GM21447 (cell line): Measurements from ENCODE around the gene LRRC4B.
"Not testable (repeated sequence)": the region's sequence is repeated elsewhere in the genome, so short reads cannot be mapped to it uniquely, and the experiment has no call there.

Experiments
- ATAC-seq: cut with Tn5 transposase; IDR thresholded peaks from one replicate; pipeline ENCODE4 v1.9.1; 2021; ENCODE audit not compliant: unreplicated experiment

LRRC4B gene

DNA sequence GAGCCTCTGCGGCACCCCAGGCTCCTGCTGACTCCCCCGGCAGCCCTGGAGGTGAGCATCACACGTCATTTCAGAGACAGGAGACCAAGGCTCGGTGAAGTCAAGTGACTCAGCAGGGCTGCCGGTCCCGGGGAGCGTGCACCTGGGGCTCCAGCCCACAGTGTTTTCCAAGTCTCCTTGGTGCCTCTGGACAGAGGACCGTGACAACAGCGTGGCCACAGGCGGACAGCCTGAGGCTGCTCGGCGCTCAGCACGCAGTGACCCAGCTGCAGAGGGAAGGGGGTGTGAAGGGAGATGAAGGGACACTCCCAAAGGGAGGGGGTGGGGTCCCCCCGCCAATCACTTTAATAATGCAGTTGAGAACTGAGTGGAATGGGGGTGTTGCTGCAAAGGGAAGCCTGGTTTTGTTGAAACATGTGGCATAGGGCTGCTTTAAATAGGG is 37.0 kb downstream of the LRRC4B start:
- no peak for ATAC-seq

DNA sequence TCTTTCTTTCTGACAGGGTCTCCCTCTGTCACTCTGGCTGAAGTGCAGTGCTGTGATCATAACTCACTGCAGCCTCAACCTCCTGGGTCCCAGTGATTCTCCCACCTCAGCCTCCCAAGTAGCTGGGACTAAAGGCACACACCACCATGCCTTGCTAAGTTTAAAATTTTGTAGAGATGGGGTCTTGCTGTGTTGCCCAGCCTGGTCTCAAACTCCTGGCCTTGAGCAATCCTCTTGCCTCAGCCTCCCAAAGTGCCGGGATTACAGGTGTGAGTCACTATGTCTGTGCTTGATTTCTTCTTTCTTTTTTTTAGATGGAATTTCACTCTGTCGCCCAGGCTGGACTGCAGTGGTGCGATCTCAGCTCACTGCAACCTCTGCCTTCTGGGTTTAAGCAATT is 40.2 kb downstream of the LRRC4B start:
- not testable (repeated sequence) for ATAC-seq

DNA sequence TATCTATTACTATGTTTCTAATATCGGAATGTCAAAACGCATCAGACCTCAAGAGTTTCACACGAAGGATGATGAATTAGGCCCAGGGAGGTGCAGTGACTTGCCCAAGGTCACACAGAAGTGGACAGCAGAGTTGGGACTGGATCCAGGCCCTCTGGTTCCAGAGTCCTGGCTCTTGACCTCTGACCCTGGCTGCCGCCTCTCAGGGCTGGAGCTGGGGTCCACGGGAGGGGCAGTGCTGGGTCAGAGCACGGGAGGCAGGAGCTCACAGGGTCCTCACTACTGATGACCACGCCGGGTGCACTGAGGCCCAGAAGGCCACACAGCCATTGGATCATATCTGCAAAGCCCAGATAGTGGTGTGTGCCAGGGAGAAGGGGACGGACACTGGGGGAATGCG is 45.4 kb downstream of the LRRC4B start:
- ATAC-seq: no peak

DNA sequence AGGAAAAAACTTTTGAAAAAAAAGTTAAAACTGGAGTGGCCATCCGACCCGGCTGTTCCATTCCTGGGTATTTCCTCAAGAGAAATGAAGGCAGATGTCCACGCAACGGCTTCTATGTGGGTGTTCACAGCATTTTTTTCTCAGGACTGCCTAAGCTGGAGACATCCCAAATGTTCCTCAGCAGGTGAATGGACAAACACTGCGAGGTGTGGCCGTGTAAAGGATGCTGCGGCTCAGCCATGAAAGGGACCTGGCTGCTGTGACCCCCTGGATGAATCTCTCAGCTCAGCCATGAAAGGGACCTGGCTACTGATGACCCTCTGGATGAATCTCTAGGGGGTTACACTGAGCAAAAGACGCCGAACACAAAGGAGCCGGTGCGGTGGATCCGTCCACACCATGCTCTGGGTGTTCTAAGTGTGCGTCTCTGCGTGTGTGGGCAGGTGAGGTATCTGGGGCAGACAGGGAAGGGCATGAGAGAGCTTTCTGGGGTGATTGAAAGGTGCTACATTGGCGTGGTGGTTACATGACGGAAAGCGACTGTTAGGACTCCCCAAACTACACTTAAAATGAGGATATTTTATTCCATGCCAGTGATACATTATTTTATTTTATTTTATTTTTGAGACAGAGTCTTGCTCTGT is 47.3 kb downstream of the LRRC4B start:
- ATAC-seq: no peak

DNA sequence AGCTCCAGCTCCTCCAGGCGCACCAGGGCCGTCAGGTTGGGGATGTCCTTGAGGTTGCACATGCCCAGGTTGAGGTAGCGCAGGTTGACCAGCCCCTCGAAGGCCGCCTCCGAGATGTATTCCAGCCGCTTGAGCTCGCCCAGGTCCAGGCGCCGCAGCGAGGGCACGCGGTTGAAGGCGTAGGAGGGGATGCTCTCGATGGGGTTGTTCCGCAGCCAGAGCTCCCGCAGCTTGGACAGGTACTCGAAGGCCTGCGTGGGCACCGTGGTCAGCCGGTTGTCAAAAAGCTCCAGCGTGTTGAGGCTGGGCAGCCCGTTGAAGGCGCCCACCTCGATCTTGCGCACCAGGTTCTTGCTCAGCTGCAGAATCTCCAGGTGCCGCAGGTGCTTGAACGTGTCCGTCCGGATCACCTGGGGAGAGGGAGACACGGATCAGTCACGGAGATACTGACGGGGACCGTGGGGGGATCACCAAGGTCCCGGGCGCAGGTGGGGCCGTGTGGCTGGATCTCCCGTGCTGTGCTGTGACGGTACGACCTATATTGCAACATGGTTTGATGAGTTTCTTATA is 49.1 kb downstream of the LRRC4B start:
- no peak for ATAC-seq

DNA sequence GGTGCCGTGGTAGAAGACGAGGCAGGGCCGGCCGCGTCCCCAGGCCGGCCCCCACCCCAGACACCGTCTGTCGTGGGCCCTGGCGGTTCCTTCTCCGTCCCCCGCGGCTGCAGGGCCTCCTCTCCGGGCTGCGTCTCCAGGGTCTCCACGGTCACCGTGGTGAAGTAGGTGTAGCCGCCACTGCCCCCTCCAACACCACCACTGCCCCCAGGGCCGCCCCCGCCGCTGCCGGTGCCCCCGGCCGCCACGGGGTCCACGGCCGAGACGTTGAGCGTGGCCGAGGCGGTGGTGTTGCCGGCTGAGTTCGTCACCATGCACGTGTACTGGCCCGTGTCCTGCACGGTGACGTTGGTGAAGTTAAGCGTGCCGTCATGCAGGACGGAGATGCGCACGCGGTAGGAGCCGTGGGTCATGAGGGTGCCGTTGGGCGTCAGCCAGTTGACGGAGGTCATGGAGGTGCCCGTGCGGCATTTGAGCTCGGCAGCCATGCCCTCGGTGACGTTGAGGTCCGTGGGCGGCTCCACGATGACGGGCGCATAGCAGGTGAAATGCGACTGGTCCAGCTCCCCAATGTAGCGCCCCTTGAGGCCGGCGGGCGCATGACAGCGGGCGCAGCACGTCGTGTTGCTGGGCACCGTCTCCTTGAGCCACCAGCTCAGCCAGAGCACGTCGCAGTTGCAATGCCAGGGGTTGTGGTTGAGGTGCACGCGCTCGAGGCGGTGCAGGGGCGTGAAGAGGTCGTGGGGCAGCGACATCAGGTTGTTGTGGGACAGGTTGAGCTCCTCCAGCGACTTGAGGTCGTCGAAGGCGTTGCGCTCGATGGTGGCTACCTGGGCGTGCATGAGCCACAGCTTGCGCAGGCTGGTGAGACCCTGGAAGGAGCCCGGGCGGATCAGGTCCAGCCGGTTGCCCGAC is 49.9 kb downstream of the LRRC4B start:
- no peak for ATAC-seq

DNA sequence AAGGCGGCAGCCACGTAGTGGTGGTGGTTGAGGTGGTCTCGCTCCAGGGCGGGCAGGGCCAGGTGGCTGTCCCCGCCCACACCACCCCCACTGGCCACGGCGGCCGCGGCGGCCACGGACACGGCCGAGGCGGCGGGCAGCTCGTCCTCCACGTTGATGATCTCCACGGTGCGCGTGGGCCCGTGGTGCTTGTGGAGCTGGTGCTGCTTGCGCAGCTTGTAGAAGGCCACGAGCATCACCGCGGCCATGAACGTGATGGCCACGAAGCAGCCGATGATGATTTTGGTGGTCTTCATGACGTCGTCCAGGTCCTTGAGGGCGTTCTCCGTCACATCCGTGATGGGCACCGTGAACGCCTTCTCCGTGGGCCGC is 50.5 kb downstream of the LRRC4B start:
- ATAC-seq: no peak

DNA sequence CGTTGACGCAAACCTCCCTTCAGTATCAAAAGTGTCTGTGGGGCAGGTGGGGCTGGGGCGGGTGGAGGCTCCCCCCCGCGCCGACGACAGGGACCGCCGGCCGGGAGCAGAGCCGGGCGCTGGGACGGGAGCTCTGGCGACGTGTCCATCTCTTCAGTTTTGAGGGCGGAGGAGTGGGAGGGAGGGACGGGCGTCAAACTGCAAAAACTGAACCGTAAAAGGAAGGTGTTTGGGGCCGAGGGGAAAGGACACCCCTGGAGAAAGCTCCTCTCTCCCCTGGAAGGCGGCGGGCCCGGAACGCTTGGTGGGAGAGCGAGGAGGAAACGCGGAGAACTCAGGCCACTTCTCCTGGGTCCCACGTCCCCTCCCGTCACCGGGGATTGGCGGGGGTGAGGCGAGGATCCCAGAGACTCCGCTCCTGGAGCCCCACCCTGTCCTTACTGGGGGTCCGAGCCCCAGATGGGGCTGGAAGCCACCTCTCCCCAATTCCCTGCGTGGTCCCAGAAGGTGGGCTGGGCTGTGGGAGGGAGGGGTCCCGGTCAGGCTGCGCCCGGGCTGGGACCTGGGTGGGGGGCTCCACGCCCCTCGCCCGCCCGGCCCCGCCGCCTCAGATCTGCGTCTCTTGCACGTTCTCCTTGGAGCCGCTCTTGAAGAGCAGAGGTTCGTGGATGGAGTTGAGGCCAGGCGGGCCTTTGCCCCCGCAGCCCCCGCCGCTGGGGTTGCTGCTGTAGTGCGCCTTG is 51.1 kb downstream of the LRRC4B start:
- no peak for ATAC-seq

DNA sequence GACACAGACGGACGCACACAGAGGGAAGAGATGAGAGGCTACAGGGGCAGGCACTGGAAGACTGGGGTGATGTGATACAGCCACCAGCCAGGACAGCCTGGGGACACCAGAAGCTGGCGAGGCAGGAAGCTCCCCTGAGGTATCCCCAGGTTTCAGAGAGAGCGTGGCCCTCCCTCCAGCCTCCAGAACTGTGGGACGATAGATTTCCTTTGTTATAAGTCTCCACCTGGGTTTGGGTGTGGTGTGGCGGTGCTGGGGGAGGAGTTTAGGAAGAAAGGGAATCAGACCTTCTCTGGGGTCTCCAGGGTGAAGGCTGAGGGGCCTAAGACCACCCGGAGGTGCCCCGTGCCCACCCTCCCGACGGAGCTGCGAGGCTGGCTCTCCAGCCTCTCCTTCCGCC is 51.8 kb downstream of the LRRC4B start:
- no peak for ATAC-seq

DNA sequence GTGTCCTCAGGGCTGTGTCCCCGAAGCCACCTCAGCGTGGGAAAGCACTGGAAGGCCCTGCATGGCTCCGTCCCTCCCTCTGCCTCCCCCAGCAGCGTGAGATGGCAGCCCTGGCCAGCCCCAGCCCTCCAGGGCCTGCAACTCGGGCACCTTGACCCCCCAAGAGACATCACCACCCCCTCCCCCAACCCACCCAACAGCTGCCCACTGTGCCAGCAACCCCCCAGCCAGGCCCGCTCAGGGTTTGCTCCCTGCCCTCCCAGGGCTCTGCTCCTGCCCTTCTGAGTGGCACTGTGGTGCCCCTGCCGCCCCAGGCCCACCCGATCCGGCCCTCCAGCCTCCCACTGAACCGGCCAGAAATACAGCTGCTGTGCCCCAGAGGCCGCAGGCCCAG is 53.1 kb downstream of the LRRC4B start:
- no peak for ATAC-seq

DNA sequence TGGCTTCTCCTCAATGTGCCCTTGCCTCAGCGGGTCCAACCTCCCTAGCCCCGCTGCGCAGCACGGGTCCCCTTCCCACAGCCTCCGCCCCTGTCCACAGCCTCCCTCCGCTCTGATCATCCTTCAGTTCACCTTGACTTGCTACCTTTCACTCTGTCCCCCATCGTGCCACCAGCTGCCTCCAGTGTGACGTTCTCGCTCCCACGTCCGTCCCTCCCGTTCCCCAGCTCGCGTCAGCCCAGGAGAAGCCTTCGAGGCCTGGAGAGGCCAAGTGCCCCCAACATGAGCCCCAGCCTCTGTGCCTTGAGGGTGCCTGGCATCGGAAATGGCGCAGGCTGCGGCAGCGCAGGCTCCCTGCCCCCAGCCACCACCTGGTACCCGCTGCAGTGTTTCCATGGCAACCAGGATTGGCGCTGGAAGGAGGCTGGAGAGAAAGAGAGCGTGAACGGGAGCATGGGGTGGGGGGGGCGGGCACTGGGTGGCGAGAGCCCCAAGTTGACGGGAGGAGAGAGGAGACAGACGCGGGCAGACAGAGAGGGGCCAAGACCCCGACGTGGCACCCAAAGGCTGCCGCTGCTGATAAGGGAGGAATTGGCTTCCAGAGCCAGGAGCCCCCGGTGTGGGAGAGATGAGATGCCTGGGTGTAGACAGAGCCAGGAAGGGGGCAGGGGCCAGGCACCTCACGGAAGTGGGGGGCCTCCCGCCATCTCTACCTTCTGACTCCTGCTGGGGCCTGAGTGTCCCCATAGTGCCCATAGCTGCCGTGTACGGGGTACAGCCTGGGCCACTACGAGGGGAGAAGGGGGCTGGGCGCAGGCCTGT is 53.7 kb downstream of the LRRC4B start:
- no peak for ATAC-seq

DNA sequence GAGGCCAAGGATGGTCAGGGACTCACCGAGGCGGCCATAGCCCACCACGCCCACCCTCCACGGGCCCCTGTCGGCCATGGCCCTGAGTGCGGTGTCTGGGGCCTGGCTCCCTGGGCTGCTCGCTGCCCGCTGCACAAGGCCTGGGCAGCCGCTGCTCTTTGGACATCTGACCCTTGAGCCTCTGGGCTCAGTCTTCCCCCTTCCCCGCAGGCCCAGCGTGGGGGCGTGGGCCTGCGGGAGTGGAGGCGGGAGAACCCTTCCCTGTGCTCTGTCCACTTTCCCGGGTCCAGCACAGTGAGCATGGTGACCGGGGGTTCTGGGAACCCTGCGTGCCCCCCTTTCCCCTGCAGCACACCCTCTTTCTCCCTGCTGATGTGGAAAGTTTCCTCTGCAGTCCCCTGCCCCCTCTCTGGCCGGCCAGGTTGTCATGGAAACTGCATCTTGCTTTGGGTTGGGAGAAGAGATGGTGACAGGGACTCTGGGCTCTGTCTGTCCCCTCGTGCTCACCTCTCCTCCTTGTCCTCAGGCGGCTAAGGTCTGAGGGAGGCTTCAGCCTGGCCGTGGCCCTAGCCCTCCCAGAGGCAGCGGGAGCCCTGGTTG is 54.4 kb downstream of the LRRC4B start, which contains the start of gene ASPDH:
Gene ASPDH, minus strand, starts transcription at position 168 of the 600 bp plus-strand sequence. Its CDS starts 90 bp downstream, at position 78.
- no peak for ATAC-seq

DNA sequence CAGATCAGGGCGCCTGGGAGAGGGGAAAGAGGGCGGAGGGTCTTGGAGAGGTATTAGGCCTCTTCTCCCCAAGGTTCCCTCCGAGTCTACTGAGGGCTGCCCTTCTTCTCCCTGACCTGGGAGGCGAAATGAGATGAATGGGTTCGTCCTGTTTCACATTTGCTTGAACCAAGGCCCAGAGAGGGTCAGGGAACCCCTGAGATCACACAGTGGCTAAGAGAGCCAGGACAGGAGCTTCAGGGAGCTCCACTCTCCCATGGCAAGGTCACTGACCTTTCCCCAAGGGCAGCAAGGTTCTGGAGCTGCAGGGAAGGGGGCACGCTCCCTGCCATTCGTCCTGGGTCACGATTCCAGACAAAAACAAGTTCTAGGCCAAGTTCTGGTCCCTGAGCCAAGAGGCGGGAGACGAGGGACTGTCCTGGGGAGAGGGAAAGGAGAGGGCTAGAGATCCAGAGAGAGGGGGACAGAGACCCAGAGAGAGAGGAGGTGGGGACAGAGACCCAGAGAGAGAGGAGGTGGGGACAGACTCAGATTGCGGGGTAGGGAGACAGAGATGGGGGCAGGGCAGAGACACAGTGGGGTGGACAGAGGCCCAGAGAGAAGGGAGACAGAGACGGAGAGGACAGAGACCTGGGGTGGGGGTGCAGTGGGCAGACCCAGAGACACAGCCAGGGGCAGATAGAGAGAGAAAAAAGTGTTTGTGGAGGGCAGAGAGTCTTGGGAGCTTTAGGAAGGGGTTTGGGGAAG is 55.1 kb downstream of the LRRC4B start:
- ATAC-seq: no peak

DNA sequence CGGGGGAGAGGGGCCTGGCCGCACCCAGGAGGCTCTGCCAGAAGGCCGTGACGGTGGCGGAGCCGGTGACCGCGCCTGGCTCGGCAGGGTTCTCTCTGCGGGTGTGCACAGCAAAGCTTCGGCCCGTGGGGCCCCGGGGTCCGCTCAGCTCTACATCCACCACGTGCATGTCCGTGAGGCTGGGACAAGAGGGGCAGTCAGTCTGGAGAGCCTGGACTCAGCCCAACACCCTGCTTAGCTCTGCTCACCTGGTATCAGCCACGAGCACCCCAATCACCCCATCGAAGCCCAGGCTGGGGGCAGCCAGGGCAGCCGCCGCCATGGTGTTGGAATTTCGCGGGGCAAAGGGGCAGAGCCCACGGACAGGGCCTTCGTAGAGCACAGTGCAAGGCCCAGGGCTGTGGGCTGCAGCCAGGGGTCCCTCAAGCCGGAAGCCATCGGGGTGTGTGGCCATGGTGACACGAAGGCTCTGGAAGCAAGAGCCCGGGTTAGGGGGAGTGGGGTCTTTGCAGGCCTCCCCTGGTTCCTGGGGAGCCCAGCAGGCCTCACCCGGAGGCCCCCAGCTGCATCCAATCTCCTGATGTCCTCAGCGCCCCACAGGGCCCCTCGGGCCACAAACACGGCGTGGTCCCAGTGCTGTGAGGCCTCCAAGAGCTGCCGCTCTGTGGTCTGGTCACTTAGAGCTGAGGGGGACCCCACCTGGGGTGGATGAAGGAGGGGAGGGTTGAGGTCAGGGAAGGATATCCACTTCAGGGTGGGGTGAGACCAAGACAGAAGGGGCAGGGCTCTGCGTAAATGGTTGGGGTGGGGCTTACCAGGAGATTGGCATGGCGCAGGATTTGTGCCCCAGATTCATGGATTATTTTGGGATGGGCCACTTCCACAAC is 55.9 kb downstream of the LRRC4B start:
- no peak for ATAC-seq

DNA sequence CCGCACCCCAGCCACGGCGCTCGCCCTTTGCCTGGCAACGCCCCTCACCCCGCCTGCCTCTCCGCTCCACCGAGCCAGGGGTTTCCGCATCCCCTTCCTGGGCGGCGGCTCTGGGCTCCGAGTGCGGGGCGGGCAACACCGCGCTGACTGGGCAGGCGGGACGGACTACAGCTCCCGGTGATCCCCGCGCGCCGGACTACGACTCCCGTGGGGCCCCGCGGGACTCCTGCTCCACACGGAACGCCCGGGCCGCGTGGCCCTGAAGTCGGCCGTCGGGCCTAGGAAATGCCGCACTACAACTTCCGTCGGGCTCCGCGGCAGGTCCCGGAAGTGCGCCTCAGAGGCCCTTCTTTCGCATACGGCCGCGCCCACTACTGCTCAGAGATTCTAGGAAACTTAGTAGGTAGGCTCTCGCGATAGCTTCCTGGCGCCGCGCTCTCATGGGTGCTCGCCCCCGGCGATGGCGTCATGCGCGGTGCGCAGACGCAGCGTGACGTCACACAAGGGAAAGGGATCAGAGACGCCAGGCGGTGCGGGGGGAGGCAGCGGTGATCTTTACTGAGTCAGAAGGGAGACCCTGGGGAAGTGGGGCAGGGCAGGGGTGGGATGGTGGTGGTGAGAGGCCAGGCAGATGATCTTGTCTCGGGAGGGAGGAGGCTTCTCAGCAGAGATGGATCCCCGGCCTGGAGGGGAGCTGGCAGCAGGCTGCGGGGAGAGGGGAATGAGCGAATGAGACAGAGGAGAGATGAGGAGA is 57.0 kb downstream of the LRRC4B start, which contains the start of gene JOSD2:
Gene JOSD2, minus strand, starts transcription at position 123 of the 754 bp plus-strand sequence. CDS start 760 bp downstream, outside the sequence.
- ATAC-seq: peak; percentile 90

DNA sequence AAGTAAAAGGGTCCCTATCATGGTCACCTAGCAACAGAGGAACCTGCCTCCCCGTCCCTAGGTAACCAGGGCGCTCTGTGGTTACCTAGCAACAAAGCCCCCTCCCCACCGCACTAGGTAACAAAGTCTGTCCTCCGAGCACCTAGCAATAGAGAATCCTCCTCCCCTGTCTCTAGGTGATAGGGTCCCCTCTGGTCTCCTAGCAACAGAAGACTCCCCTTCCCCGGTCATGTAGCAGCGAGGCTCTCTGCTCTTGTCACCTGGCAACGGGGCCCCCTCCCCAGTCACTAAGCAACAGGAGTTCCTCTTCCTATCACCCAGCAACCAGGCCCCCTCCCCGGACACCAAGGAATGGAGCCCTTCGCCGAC is 57.6 kb downstream of the LRRC4B start:
- no peak for ATAC-seq

DNA sequence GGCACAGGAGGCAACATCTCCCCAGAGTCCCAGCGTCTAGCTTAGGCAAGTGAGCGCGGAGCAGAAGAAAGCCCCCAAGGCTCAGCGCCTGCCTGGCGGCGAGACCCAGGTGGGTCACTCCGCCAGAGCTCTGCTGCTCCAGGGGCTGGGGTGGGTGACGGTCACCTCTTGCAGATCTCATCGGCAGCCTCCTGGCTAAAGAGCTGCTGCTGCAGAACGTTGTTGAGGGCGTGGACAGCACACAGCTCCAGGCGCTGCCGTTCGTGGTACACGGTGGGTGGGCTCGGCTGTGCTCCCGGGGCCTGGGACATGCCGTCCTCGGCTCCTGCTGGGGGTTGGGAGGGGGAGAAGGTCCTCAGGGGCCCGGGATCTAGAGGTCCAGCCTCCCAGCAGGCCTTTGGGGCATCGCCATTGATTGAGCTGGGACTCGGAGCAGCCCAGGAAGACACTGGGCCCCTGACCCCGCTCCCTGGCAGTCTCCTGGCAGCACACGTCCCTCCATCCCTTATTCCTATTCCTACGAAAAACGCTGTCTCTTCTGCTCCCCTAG is 58.0 kb downstream of the LRRC4B start:
- no peak for ATAC-seq
